ENCODE measurements around the gene BEAN1. TPM values are rescaled to one million over a fixed set of nuclear protein-coding genes. Genes with fewer than 3 reads are reported as not detected.

The BEAN1 gene
- polyA plus RNA-seq, 4 donors, result 1.1 to 1.9 (median 1.4) TPM

DNA sequence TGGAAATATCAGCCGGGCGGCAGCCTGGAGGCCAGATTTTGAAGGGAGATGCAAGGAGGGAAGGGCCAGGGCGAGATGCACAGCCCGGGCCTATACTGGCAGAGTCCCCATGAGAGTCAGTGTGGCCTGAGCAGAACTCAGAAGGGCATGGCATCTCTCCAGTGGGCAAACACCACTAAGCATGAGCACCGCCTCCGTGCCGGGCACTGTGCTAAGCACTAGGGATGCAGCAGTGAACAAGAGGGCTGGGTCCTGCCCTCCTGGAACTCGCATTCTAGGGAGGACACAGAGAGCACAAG is 89.4 kb downstream of the BEAN1 start:
- DNase-seq (ENCODE audit: low read depth in 4 of 4, low spot score in 3 of 4), result no peak

DNA sequence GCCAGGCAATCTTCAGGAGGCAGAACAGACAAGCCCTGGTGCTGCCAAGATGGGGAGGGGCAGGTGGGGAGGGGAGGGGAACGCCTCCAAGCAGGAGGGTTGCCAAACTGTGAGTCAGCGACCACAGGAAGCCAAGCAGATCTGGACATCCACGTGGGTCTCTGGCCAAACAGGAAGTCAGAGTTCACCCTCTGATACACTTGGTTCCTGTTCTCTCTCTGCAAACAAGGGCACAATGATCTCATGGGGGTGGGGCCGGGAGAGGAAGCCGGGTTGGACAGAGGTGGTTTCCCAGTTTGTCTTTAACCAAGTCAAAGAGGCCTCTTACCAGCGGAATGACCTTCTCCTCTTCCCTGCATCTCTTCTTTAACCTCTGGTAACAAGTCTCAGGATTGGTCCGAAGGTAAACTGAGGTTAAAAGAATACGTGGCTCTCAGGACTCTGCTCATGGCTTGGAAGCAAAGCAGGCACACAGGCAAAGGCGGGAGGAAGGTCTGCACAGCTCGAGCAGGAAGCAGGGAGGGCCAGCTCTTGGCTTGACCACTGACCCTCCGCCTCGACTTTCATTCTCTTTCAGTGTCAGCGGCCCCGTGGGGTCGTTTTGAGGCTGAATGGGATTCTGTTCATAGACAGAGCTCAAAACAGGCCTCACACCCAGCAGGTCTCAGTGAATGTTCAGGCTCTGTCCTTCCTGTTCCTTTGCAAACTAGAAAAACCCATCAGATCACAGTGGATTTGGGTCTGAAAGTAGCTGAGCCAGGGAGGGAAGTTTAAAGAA is 89.9 kb downstream of the BEAN1 start:
- peak; percentile 56 to 78 (median 72) for DNase-seq (ENCODE audit: low read depth in 4 of 4, low spot score in 3 of 4)

DNA sequence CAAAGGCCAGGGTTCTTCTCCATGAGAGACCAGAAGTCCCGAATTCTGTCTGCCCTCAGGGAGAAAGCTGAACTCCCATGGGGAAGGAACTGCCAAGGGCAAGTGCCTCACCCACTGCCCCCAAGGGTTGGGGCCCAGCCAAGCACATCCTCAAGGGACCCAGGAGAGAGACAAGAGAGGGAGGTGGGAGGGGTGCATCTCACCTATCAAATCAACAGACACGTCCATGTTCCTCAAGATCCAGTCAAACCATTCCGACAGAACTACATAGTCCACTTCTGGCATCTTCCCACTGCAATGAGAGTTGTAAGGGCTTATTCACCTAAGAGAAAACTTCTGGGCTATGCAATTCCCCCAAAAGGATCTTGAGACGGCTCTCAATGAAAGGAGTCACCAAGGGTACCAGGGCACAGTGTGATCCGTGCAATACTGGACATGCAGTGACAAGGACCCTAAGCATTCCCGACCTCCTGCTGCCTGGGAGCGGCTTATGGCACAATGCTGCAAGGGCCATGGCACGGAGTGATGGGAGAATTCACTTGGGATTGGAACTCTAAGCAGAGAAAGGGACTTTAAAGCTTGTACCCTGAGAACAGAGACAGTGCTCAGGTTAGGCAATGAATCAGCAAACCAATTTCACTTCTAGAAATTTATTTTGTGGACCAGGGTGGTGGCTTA is 90.6 kb downstream of the BEAN1 start:
- no peak for DNase-seq (ENCODE audit: low read depth in 4 of 4, low spot score in 3 of 4)

DNA sequence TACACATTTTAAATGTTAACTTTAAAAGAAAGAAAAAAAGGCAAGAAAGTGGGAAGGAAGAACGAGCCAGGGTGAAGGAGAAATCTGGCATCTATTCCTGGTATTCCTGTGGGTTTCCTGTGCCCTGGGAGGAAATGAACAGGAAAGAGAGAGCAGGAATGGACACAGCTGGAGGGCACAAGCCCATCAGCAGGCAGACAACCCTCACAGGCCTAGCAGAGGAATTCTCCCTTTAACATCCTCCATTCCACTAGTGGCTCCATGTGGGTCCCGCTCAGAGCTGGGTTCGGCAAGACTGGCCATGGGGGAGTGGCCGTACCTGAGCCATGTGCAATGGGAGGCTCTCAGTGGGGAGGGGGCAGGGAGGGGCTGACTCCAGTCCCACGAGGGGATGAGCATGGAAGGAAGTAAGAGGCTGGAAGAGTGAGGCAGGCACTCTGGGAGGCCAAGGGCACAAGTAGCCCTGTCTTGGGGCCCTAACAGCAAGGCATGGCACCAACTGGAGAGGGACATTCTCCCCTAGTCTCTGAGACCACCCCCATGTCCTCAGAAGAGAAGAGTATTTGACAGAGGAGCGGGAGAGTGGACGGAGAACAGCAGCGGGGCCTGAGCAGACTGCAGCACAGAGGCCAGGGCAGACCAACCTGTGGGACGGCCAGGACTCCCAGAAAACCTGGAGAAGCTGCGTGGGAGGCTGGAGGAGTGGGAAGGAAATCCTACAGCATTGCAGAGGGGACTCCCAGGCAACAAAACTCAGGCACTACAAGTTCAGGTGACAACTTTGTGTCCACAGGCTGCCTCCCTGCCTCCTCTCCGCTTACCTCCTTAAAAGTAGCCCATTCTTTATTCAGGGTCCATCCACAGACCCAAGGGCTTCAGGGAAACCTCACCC is 92.6 kb downstream of the BEAN1 start:
- no peak for DNase-seq (ENCODE audit: low read depth in 4 of 4, low spot score in 3 of 4)

DNA sequence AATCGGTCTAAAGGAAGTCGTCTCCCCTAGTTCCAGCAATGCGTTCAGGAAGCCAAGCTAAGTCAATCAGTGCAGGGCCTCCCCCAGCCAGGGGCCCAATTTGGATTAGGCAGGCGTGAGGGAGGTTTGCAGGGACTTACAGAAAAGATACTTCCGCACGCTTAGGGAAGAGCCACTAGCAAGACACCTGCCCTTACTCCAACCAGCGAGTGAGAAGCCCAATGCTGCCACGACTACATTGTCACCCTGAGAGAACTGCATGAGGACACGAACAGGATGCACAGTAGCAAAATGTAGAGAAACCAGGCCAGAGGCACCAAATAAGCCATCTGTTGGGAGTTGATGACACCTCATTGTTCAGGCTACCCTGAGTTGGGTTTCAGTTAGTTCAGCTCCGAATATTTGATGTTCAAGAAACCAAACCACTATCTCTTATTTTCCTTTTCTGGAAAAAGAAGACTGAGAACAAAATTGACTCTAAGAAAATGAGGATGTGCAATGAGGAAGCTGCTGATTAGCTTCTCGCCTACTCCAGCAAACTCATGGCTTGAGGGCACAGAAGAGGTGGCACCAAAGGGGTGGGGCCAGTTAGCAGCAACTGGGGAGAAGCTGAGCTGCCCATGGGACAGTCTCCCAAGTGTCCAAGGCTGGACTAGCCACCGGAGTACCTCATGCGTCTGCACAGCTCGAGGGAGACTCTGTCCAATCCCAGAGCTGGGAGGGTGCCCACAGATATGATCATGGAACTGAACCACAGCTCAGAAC is 93.5 kb downstream of the BEAN1 start:
- no peak for DNase-seq (ENCODE audit: low read depth in 4 of 4, low spot score in 3 of 4)

DNA sequence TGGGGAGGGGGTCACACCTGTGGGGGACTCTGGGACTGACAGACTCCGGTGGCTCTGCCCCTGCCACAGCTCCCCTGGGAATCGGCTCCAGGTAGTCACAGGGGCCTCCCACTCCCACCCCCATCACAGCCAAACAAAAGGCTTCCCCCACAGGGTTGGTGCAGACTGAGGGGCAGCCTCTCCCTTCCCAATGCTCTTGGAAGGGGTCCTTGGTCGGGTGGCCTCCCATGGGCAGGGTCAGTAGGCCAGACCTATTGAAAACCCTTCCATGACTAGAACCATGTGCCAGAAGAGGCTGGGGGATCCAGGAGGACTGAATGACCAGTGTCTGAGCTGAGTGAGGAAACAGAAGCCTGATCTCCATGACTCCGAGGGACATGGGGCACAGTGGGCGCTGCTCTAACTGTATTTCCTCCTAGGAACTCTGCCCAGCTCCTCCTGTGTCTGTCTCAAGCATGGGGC is 94.2 kb downstream of the BEAN1 start:
- no peak for DNase-seq (ENCODE audit: low read depth in 4 of 4, low spot score in 3 of 4)

DNA sequence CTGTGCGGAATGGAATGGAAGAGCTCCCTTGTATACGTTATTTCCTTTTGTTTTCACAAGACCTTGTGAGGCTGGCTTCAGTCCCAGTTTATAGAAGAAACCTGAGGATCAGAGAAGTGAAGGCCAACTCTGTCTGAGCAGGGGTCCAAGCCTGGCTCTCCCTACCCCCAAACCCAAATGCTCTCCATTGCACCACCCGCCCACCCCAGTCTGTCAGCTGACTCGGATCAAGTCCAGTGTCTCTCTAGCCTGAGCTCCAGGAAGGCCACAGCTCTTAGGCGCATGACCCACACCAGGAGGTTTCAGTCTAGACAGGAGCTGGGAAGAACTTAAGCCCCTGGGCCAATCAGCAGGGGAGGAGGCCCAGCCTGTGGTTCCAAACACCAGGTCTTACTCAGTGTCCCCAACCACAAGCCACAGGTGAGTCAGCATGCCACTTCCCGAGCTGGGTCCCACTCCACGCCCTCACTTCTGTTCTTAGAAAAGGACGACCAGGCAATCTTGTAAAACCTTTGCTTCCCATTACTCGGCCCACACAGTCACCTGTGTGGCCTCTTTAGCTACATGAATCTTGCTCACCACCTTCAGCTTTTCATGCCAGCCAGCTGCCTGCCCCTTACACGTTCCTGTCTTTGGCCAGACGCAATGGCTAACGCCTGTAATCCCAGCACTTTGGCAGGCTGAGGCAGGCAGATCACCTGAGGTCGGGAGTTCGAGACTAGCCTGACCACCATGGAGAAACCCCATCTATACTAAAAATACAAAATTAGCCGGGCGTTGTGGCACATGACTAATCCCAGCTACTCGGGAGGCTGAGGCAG is 95.1 kb downstream of the BEAN1 start:
- no peak for DNase-seq (ENCODE audit: low read depth in 4 of 4, low spot score in 3 of 4)

DNA sequence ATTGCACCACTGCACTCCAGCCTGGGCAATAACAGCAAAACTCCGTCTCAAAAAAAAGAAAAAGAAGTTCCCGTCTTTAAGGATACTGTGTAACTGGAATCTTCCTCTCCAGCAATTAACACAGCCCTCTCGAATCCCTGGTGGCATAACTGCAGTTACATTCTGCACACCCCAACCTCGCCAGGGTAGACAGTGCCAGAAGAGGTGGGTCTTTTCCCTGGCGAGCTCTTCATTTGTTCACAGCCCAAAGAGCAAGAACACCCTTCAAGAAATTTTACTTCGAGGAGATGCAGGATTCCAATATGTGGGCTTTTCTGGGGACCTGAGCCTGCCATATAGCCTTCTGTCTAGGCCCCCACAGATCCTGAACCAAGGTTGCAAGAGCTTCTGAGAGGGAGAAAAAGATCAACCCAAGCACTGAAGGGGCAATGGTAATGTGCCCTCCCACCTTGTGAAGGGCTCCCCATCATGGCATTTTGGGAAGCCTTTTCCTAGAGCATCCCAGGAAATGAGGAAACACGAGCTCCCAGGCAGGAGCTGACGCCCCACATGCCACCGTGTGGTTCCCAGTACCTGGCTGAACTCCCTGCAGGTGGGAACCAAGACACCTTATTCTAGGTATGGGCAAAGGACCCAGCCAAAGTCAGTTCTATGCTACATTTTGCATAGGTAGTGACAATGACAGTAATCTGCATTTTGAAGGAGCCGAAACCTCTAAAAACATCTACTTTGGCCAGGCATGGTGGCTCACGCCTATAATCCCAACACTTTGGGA is 95.9 kb downstream of the BEAN1 start:
- DNase-seq (ENCODE audit: low read depth in 4 of 4, low spot score in 3 of 4), result no peak

DNA sequence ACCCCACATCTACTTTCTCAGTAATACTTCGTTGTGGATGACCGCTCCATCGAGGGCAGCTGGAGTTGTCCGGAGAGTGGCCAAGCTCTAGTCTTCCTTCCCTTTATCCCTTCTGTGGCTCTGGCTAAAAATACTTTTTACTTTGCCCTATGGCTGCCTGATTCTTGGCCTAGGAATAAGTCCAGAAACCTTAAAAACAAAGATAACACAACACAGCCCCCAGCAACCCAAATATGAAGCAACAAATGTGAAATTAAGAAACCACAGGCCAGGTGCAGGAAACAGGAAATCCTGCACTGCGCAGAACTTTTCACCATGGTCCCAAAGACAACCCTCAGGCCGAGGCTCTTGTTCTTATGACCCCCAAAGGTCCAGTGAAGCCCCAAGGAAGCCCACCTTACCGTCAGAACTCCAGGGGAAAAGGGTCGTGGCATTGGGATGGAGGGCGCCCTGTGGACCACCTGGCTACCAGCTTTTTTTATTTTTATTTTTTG is 96.8 kb downstream of the BEAN1 start:
- DNase-seq (ENCODE audit: low read depth in 4 of 4, low spot score in 3 of 4), result no peak

DNA sequence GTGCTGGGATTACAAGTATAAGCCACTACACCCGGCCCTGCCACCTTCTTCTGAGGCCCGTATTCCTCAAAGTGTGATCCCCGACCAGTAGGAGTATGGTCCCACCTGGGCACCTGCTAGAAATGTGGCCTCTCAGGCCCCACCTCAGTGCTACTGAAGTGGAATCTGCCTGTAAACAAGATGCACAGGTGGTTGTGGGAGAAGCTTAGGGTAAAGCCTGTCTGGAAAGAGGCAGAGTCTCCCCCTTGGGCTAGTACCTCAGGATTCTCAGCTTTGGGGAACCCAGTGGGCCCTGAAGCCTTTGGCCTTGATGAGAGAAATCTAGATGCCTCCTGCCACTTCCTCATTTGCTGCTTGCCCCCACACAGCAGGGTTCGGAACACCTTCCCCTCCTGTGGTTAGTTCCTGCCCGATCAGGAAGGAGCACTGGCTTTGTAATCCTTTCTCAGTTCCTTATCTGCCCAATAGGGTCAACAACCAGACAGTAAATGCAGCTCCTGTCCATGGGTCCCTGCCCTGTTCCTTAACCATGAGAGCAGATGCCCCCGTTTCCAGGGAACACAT is 97.6 kb downstream of the BEAN1 start:
- DNase-seq (ENCODE audit: low read depth in 4 of 4, low spot score in 3 of 4), result no peak

DNA sequence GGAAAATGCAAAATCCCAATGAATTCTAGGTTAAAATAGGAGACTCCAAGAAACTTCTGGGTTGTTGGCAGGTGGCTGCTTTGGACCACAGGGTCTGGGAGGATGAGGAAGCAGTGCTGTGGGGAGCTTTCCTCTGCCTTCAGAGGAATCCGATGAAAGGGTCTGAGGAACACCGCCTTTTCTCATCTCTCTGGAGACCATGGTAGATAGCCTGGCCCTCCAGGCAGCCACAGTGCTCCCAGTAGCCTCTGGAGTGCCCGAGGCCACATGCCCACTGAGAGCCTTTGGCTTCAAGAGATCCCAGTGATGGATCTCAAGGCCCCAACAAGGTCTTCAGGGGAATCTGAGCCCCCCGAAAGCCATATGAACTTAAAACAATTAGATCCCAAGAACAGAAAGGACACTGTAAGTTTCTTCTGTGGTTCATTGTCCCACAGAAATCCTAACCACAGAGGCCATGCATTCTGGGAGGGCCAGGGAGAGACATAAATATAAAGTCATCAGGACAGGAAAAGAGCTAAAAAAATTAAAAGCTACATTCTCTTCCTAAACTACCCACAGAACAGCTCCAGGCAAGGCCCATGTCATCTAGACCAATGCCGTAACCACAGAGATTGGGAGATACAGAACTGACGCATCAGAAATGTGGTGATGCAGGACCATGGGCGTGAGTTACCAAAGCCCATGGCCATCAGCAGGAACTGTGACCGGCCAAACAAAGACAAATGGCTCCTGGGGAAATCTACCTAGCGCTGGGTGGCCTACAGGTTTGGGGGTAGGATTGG is 98.5 kb downstream of the BEAN1 start:
- DNase-seq (ENCODE audit: low read depth in 4 of 4, low spot score in 3 of 4), result no peak

DNA sequence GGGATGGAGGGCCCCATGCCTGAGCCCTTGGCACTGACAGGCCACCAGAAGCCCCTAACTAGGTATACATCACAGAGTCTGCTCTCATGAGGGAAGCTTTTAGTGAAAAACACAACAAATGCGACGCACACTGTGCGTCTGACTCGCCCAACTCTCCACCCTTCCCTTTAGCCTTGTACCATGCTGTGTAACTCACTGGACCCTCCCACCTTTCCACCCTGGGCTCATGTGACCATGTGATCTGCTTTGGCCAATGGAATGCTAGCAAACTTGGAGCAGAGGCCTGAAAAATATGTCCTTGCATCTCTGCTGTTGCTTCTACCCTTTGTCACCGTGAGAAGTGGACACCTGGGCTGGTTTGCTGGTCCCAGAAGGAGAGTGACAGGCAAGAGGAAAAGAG is 101.2 kb downstream of the BEAN1 start:
- no peak for DNase-seq (ENCODE audit: low read depth in 4 of 4, low spot score in 3 of 4)

DNA sequence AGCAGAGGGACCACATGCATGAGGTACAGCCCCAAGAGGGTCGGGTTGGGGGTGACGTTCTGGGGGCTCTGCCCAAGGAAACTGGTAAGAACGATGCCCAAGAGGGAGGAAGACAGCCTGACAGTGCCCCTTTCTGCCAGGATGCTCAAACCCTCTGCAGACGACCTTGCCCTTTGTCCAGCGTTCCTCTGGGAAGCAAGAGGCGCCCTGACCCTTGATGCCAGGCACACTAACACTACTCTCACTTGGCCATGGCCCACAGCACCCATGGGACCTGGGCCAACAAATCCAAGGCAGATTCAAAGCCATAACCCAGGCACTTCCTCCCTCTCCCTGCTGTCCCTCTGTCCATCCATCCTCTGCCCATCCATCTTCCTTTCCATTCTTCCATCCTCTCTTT is 102.4 kb downstream of the BEAN1 start:
- no peak for DNase-seq (ENCODE audit: low read depth in 4 of 4, low spot score in 3 of 4)

Other genes starting within 250 kb of the BEAN1 start
- 10 to 100 TPM; 65.9 to 74.6 (median 67.1) TPM for gene CDH5, start 60.6 kb upstream of the BEAN1 start, polyA plus RNA-seq (ENCODE audit: insufficient read length in 4 of 4)
- gene TK2, start 122.8 kb downstream of the BEAN1 start, polyA plus RNA-seq (ENCODE audit: insufficient read length in 4 of 4), result 10 to 100 TPM; 31.8 to 46.7 (median 37.9) TPM
- gene CKLF, start 125.3 kb downstream of the BEAN1 start, polyA plus RNA-seq (ENCODE audit: insufficient read length in 4 of 4), result 10 to 100 TPM; 34.2 to 42.5 (median 35.8) TPM
- 1 to 10 TPM; 5.5 to 7.6 (median 6.0) TPM for gene CMTM1, start 139.1 kb downstream of the BEAN1 start, polyA plus RNA-seq (ENCODE audit: insufficient read length in 4 of 4)
- gene CMTM2, start 152.2 kb downstream of the BEAN1 start, polyA plus RNA-seq (ENCODE audit: insufficient read length in 4 of 4), result under 1 TPM in 3 of 4 donors, not detected in 1; 0.39 to 0.75 (median 0.45) TPM
- 10 to 100 TPM; 64.7 to 80.6 (median 69.9) TPM for gene CMTM3, start 177.4 kb downstream of the BEAN1 start, polyA plus RNA-seq (ENCODE audit: insufficient read length in 4 of 4)

Data from right renal pelvis (tissue), 4 donors.